Left hindlimb (tissue), 1 donor: Measurements from ENCODE around the gene PDPK1.
A peak's percentile ranks its signal among the peaks of the same experiment; 100 is the strongest.

Source experiments
- DNase-seq: peaks from one replicate; pipeline ENCODE4 v3.0.0-alpha.2; 2018

Gene PDPK1

DNA sequence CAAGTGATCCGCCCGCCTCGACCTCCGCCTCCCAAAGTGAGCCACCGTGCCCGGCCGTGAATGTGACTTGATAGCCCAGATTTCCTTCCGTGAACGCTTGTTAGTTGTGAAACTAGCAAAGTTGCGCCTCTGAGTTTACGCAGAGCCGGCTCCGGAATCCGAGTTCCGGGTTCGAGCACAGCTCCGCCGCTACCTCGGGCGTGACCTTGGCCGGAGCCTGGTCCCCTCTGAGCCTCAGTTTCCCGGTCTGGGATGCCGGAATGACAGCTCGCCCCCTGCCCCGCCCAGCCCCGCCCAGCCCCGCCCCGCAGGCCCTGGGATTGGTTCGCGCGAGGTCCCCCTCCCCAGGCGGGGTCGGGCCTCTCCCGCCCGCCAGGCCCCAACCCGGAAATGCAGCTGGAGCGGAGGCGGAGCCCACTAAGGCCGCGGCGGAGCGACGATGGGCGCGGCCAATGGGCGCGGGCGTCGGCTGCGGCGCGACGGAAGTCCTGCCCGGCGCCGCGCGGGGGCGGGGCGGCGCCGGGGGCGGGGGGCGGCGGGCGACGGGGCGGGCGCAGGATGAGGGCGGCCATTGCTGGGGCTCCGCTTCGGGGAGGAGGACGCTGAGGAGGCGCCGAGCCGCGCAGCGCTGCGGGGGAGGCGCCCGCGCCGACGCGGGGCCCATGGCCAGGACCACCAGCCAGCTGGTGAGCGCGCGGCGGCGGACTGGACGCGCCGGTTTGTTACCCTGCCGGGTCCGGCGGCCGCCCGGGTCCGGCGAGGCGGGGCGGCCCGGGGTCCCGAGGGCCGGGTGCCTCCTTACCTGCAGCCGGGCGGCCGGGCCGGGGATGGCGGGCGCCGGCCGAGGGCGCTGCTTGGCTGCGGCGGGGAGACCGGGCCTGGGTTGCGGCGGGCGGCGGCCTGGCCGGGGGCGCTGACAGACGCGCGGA is at the start of gene PDPK1:
Gene PDPK1 (plus strand): TSS at position 571 of the 929 bp plus-strand sequence. CDS start 92 bp downstream, at position 663.
- DNase-seq, result peak; percentile 97

DNA sequence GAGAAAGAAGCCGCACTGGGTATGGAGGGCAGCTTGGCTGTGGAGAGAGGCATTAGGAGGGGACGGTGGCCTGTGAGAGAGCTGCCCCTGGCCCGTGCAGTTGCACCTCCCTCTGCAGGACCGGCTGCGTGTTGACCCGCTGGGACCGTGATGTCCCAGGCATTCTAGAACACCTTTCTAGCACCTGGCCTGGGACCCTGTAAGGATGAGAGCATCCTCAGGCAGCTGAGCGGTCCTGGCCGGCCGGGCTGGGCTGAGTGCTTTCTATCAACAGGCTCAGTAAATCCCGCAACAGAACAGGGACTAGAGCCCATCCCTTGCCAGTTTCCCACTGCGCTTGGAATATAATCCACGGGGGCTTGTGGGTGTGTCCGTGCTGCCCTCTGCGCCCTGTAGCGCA is 48.2 kb upstream of the PDPK1 start:
- DNase-seq, result peak; percentile 20

DNA sequence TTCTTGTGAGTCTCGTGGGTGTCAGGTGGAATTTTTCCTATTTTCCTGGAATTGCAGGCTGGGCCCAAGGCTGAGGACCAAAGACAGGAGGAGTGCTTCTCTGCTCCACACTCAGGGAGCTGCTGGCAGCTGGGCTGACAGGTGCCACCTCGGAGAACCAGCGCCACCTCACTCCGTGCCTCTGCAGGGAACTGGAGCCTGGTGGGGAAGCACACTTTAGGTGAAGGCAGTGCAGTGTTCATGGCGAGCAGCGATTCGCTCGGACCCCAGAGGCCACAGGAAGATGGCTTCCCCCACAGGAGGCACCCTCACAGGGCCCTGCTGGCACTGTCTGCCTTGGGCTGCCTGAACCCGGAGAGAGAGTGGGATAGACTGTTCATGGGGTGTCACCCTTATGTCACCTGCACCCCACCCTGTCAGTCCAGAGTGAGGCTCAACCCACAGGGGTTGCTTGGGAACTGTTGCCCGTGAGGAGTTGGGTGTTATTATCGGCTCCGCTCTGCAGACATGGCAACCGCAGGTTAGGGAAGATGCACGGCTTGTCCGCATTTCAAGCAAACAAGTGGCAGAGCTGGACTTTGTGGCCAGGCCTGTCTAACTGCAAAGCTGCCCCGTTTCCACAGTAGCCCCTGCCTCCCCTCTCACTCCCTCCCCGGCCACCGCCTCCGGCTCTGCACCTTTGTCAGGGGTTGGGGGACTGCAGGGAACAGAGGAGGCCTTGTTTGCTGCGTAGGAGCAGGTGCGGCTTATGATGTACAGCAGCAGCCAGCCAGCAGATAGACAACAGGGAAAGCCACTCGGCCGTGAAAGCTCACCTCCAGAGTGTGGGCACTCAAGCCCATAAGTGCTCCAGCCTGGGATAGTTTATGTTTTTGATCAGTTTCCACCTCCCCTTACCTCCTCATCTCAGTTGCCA is 47.4 kb upstream of the PDPK1 start:
- peak; percentile 26 for DNase-seq

DNA sequence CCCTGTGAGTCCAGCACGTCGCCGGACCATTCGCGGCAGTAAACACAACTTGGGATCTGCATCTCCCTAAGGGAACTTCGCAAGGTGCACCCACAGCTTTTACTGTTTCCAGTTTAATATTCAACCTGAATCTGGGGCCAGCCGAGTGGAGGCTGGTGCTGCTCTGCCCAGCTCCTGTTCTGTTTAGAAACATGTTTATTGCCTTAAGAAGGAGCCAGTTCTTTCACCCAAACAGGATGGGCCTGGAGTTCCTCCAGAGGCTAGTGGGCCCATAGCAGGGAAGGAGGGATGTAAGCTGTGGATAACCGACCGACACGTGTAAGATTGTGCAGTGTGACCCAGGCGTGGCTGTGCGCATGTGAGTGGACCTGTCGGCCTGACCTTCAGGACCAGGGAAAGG is 45.5 kb upstream of the PDPK1 start:
- peak; percentile 15 for DNase-seq

DNA sequence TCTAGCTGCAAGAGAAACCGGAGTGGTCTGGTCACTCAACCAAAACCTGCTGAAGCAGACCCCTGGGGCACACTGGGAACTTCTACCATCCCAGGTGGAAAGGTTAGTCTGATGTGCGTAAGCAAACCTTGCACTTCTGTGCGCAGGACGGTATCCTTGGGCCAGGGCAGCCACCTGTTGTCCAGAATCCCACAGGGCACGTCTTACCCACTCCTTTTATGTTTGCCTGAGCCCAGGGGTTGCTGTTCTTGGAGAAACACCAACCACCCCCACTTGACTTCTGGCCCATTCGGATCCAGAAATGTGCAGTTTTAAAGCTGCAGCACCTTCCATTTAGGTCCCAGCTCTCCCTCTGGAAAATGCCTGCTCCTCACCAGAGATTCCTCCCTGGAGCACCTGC is 44.2 kb upstream of the PDPK1 start:
- peak; percentile 3 for DNase-seq

DNA sequence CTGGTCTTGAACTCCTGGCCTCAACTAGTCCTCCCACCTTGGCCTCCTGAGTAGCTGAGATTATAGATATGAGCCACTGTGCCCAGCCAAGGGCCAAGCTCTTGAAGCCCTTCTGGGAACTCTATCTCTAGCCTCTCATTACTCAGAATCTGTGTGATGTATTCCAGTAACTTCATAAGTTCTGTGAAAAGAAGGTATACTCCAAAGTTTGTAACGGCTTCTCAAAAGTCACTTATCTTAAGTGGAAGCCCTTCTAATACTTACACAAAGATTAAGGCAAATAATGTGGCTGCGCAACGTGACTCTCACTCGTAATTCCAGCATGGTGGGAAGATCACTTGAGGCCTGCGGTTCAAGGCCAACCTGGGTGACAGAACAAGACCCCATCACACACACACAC is 43.2 kb upstream of the PDPK1 start:
- DNase-seq, result peak; percentile 6

DNA sequence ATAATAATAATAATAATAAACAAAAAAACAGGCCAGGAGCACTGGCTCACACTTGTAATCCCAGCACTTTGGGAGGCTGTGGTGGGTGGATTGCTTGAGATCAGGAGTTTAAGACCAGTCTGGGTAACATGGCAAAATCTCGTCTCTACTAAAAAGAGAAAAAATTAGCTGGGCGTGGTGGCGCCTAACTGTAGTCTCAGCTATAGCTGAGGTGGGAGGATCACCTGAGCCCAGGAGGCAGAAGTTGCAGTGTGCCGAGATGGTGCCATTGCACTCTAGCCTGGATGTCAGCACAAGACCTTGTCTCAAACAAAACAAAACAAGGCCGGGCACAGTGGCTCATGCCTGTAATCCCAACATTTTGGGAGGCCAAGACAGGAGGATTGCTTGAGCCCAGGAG is 42.8 kb upstream of the PDPK1 start:
- DNase-seq, result peak; percentile 4

DNA sequence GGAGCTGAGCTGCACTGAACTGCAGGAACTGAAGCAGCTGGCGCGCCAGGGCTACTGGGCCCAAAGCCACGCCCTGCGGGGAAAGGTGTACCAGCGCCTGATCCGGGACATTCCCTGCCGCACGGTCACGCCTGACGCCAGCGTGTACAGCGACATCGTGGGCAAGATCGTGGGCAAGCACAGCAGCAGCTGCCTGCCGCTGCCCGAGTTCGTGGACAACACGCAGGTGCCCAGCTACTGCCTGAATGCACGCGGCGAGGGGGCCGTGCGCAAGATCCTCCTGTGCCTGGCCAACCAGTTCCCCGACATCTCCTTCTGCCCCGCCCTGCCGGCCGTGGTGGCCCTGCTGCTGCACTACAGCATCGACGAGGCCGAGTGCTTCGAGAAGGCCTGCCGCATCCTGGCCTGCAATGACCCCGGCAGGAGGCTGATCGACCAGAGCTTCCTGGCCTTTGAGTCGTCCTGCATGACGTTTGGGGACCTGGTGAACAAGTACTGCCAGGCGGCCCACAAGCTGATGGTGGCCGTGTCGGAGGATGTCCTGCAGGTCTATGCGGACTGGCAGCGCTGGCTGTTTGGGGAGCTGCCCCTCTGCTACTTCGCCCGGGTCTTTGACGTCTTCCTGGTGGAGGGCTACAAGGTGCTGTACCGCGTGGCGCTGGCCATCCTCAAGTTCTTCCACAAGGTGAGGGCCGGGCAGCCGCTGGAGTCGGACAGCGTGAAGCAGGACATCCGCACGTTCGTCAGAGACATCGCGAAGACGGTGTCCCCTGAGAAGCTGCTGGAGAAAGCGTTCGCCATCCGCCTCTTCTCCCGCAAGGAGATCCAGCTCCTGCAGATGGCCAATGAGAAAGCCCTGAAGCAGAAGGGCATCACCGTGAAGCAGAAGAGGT is 41.4 kb upstream of the PDPK1 start:
- peak; percentile 25 for DNase-seq

DNA sequence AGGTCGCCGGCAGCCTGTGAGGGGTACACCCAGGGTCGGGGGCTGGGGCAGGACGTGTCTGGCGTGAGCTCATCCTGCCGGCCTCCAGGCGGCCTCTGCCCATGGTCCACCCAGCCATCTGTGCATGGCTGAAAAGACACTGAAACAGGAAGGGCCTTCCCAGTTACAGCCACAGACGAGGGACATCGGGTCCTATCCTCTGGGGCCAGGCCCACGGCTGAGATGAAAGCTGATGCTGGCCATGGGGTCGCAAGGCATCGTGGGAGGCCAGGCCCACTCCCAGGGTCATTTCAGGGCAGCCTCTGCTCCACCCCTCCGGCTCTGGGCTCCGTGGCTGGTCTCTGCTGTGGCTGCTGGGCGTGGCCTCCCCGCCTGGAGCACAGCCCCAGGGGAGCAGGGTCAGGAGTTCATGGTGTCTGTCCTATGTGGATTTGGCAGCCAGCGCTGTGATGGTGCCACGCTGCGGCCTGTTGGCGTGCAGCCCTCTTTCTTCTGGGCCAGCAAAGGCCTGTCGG is 40.6 kb upstream of the PDPK1 start:
- peak; percentile 71 for DNase-seq

DNA sequence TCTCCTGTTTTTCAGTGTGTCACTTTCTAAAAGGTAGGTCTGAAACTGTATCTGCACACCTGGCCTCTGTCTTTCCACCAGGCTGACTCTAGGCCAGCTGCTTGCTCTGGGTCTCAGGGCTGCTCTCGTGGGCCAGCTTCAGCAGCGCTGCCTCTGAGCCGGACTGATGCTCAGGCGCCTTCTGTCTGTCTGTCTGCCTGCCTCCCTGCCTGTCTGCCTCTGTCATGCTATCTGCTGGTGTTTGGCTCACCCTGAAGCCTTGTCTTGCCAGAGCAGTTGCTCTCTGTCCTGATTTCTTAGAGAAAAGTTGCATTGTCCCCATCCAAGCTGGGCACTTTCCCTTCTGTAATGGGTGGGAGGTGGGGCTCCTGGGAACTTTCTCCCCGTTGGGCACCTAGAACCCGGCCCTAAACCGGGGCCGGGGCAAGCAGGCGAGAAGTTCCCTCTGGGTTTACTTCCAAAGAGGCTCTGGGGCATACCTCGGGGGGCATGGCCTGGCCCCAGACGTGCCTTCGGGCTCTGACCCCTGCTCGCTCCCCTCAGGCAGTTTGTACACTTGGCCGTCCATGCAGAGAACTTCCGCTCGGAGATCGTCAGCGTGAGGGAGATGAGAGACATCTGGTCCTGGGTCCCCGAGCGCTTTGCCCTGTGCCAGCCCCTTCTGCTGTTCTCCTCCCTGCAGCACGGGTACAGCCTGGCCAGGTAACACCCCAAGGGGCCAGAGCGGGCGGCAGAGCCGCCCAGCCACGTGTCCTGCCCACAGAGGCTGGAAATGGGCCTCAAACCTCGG is 39.9 kb upstream of the PDPK1 start:
- DNase-seq, result peak; percentile 23

DNA sequence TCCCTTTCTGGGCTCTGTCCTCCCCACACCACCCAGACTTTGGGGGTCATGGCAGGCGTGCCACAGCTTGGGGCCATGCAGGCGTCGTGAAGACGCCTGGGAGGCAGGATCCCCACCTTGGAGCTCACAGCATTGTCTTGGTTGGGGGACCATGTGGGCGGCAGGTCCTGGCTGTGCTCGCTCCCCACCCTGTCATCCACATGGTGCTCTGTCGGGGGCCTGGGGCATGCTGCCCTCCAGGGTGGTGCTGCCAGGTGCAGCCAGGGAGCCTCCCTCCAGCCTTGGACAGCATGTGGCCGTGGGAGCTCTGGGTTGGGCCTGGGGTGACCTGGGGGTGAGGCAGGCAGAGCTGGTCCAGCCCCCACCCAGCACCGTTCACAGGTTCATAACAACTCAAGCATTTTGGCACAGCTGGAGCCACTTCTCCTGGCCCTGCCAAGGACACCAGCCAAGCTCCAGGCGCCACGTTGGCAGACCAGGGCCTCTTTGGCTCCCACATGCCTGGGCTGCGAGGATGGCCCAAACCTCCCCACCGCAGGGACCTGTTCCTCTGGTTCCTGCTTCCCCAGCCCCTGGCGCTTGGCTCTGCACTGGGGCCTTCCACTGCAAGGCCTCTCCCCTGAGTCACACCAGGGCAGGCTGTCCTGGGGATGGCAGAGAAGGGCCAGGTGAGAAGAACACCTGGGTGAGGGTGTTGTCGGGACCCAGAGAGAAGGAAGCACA is 39.1 kb upstream of the PDPK1 start:
- DNase-seq, result peak; percentile 21

DNA sequence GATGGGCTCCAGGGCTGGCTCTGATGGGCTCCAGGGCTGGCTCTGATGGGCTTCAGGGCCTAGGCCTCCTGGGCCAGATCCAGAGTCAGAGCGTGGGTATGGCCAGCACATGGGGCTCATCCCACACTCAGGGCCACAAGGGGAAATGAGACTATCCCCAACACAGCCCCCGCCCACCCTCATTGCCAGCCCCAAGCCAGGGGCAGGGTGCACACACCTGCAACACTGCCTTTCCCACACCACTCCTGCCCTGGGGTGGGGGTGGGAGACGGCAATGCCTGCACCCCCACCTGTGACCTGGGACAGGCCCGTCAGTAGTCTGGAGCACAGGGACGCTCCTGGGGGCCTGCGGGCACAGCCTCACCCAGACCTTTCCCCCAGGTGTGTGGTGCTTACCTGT is 38.4 kb upstream of the PDPK1 start:
- DNase-seq, result peak; percentile 15

DNA sequence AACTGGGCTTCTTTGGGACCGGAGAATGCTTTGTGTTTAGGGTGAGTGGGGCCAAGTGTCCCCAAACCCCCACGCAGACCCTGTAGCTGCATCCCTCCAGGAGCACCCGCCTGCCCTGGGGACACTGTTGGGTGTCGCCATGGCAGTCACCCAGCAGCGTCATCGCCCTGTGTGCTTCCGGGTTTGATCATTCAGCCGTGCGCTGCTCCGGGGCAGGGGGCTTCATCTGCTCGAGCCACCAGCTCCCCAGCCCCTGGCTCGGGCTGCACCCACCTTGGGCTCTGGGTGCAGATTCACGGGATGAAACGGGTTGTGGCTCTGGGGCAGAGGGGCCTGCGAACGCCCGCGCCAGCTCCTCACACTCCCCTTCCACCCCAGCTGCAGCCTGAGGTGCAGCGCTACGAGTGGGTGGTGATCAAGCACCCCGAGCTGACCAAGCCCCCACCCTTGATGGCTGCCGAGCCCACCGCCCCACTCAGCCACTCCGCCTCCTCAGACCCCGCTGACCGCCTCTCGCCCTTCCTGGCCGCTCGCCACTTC is 37.9 kb upstream of the PDPK1 start:
- DNase-seq, result no peak

DNA sequence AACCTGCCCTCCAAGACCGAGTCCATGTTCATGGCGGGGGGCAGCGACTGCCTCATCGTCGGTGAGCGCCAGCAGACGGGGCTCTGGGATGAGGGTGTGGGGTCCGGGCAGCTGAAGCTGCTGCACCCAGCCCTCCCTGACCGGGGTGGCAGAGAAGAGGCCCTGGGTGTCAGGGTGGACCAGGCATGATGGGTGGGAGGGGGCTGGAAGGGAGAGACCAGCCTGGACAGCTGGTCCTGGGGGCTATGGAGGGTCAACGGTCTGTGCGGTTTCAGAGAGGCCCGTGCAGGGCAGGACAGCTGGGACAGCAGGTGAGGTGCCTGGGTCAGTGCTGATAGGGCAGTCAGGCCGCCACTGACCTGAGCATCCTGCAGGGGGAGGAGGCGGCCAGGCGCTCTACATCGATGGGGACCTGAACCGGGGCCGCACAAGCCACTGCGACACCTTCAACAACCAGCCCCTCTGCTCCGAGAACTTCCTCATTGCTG is 37.3 kb upstream of the PDPK1 start:
- peak; percentile 40 for DNase-seq

DNA sequence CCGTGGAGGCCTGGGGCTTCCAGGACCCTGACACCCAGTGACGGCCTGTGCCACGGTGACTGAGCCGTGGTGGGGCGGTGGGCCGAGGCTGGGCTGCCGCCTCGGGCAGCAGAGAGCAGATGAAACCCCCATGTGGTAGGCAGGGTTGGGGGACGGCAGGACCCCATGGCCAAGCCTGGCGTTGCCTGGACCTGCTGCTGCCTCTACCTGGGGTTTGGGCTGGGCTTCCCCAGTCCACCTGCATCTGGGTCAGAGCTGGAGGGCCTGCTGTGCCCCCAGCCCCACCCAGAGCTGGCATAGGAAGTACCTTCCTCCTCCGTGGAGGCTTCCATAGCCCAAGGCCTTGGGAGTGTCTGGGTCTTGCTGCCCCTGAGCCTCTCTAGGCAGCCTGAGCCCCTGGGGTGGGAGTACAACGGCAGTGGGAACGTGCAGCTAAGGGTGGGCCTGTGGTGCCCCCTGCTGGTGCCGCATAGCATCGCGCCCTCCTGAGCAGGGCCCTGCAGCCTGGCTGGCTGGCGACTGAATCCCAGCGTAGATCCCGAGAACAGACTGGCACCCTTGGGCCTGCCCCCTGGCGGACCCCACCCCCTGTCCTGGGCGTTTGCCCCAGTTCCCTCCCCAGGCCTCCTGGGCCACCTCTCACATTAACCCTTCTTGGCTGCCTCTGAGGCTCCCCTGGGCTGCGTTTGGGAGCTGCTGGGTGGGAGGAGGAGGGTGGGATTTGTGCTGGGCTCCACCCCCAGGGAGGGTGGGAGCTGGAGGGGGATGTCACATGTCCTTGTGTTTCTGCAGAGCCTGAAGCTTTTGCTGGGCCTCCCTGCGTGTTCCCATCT is 36.7 kb upstream of the PDPK1 start:
- DNase-seq, result peak; percentile 90

DNA sequence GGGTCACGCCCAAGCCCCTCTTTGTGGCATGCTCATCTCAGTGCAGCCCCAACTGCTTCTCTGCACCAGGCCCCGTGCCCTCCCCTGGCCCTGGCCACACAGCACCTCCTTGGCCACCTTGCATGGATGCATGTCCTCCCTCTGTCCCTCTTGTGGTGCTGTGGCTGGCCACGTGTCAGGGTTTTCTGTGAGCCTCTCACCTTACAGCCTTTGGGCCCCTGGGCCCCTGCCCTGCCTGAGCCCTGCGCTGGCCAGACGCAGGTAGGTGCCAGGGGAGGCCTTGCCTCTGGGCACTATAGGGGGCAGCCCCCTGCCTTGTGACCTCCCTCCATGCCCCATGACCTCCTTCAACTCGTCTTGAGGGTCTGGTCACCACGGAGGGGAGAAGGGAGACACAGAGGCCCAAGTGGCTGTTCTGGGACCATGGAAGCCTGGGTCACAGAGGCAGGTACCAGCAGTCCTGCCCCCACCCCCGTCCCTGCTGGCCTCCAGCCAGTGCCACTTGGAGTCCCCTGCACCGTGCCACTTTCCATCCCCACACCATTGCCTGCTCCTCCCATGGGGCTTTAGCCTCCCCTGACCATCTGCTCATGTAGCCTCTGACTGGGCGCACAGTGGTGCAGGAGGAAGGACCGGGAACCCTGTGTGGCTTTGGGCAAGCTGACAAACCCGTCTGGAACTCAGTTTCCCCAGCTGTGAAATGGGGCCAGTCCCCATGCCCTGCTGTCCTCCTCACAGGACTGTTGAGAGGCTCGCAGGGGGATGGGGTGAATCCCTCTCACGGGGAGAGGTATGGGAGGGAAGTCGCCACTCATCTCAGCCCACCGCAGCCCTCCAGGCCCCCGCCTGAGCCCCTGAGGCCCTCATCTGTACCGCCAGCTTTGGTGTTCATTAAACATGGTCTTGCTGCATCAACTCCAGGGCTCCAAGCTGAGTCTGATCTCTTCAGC is 35.6 kb upstream of the PDPK1 start:
- DNase-seq, result peak; percentile 31

DNA sequence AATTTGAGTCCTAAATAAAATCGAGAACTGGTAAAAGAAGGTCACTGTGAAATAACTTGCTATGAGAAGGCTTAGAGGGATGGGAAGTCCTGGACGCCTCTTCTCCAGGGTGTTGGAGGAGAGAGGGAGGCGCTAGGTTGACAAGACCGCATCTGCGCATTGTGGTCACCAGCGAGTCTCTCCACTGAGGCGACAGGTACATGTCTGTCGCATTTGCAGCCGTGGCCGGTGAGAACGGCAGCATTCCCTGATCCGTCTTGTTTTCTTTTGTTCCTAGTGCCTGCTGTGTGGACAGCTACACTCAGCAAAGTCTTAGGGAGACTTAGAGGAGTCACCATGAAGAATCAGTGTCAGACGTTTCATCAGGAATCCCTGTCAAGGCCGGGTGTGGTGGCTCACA is 32.1 kb upstream of the PDPK1 start:
- DNase-seq, result peak; percentile 9

DNA sequence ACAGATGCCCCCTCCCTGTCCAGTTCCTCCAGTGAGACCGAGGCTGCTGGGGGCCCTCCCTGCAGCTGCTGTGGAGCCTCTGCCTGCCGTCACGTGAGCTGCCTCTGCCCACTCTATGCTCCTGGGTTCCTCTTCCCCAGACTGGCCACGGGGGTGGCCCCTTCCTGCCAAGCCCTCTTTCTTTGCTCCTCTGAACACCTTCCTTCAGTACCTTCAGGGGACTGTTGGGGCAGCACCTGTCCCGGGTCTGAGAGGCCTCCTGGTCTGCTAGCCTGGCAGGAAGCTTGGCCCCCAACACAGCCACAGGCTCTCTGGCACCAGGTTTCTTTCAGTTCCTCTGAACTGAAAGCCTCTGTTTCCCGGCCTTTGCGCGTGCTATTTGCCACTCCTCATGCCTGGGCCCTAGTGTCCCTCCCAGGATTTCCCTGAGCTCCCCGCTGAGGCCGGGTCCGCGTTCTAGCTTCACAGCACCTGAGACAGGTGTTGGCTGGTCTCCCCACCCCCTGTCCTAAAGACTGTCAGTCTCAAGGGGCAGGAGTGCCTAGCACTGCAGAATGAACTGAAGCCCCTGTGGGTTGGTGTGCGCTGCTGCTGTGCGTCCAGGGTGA is 30.7 kb upstream of the PDPK1 start:
- DNase-seq, result peak; percentile 44
